Testis (tissue), 2 donors: ENCODE results near the gene SHANK1.

Experiments
- CTCF ChIP-seq, 3 experiments: fragments of 450-650 bp in 2 of 3; fragments of 200-600 bp in 1 of 3; sonication (generic) in 1 of 3; IDR thresholded peaks; one replicate each; pipeline ENCODE4 v1.5.1; 2016 to 2019; ENCODE audit warnings: antibody characterized with exemption in 3 of 3, mild to moderate bottlenecking in 2 of 3, moderate library complexity in 1 of 3
- POLR2A ChIP-seq: fragments of 450-650 bp; IDR thresholded peaks from one replicate; pipeline ENCODE4 v1.6.1; 2017; ENCODE audit warnings: antibody characterized with exemption, mild to moderate bottlenecking, moderate library complexity

DNA sequence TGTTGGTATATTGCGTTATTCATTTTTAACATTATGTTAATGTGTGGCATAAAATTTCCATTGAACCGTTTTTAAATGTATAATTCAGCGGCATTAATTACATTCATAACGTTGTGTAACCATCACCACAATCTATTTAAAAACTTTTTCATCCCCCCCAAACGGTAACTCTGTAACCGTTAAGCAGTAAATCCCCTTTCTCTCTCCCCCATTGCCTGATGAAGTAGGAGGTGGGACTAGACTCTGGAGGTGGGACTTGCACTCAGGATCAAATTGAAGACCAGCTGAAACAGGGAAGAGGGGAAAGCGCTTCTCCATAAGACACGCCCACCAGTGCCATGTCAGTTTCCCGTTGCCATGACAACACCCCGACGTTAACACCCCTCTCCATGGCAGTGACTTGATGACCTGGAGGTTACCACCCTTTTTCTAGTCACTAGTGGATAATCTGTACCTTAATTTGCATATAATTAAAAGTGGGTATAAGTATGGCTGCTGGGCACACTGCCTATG is 20.4 kb upstream of the SHANK1 start:
- TF ChIP-seq CTCF (IDR thresholded peaks at IDR 0.05) (no peak), POLR2A (no peak)
